ENCODE measurements around the gene ATF5. TPM values are rescaled to one million over a fixed set of nuclear protein-coding genes. Genes with fewer than 3 reads are reported as not detected.
A peak's percentile ranks its signal among the peaks of the same experiment; 100 is the strongest.

The ATF5 gene
- polyA plus RNA-seq, 3 donors = 5.8 to 22.1 (median 6.0) TPM

- Histone ChIP-seq H3K27me3 (ENCODE audit: control insufficient read depth in 2 of 2, insufficient read depth in 2 of 2, low read length in 2 of 2) (no peaks in the 10 kb centered on the region), H3K9me3 (replicated peaks in 1 of 2; ENCODE audit: control insufficient read depth in 1 of 2, insufficient read depth in 1 of 2, low read length in 2 of 2) (no peaks in the 10 kb centered on the region), H3K27ac (ENCODE audit: low read depth in 1 of 2, low read length in 2 of 2) (peak overlapping the region; percentile 88 to 95), H3K4me1 (ENCODE audit: control insufficient read depth in 1 of 2, insufficient read depth in 2 of 2, low read length in 2 of 2) (peaks cover 48 to 70% of the 10 kb centered on the region in 2 donors), H3K79me2 (ENCODE audit: insufficient read depth, low read length) (peaks cover 54% of the 10 kb centered on the region), H4K20me1 (ENCODE audit: insufficient read depth, low read length) (peaks cover 79% of the 10 kb centered on the region), H3K4me3 (replicated peaks in 1 of 3; ENCODE audit: low read depth in 2 of 3, low read length in 3 of 3) (peak overlapping the region in 1 of 3 experiments; percentile 91), H3K36me3 (replicated peaks in 1 of 2; ENCODE audit: control insufficient read depth in 1 of 2, insufficient read depth in 2 of 2, low read length in 2 of 2) (peaks cover 36 to 61% of the 10 kb centered on the region in 2 donors), H2AFZ (ENCODE audit: insufficient read depth, low read depth, low read length, poor library complexity, severe bottlenecking) (no peak overlapping the region), H3K9ac (ENCODE audit: insufficient read depth, low read length, poor library complexity, severe bottlenecking) (no peak overlapping the region), H3K4me2 (replicated peaks; ENCODE audit: extremely low read depth, low read length, poor library complexity, severe bottlenecking) (peak overlapping the region; percentile 89)
- Mint-ChIP-seq H3K4me3 (peak overlapping the region; percentile 90 to 97), H3K36me3 (peaks cover 49 to 59% of the 10 kb centered on the region in 2 donors), H3K4me1 (peaks cover 58% of the 10 kb centered on the region), H3K27me3 (ENCODE audit: low read depth in 3 of 3) (peaks cover 0 to 6% (median 0%) of the 10 kb centered on the region in 3 donors), H3K27ac (peak overlapping the region; percentile 93 to 100 (median 97)), H3K9me3 (peaks cover 0 to 4% (median 0%) of the 10 kb centered on the region in 7 donors)
- DNase-seq = peak in 1 of 3 donors; percentile 4
- 87% methylated on average over 10 of the region's 14 CpGs for WGBS (ENCODE audit: insufficient coverage)
- intact Hi-C loops (cut with micrococcal nuclease) = loop anchor here (1.0 to 5.0 kb wide), 3 partner anchors 30 to 51 kb away; partner anchors contain the start of genes AKT1S1 (in 1 of the 2) and TBC1D17 (in 1 of the 2)
- TF ChIP-seq CTCF (IDR thresholded peaks at IDR 0.05) = no peak
Observed at GRCh38 chr19:49927526-49928264, 1.3 kb upstream of the ATF5 start.

- DNase-seq = peak; percentile 88 to 96 (median 96)
- Mint-ChIP-seq H3K9me3 (peaks cover 0 to 4% (median 0%) of the 10 kb centered on the region in 7 donors), H3K4me1 (peaks cover 45% of the 10 kb centered on the region), H3K27me3 (ENCODE audit: low read depth in 3 of 3) (peaks cover 0 to 6% (median 5%) of the 10 kb centered on the region in 3 donors), H3K4me3 (peak overlapping the region; percentile 90 to 97), H3K27ac (peak overlapping the region; percentile 96 to 100 (median 97)), H3K36me3 (peaks cover 37 to 43% of the 10 kb centered on the region in 2 donors)
- Histone ChIP-seq H3K4me2 (replicated peaks; ENCODE audit: extremely low read depth, low read length, poor library complexity, severe bottlenecking) (peak overlapping the region; percentile 89), H3K79me2 (ENCODE audit: insufficient read depth, low read length) (peaks cover 32% of the 10 kb centered on the region), H3K27ac (ENCODE audit: low read depth in 1 of 2, low read length in 2 of 2) (peak overlapping the region; percentile 88 to 95), H3K9me3 (replicated peaks in 1 of 2; ENCODE audit: control insufficient read depth in 1 of 2, insufficient read depth in 1 of 2, low read length in 2 of 2) (no peaks in the 10 kb centered on the region), H2AFZ (ENCODE audit: insufficient read depth, low read depth, low read length, poor library complexity, severe bottlenecking) (peak overlapping the region; percentile 85), H4K20me1 (ENCODE audit: insufficient read depth, low read length) (peaks cover 67% of the 10 kb centered on the region), H3K27me3 (ENCODE audit: control insufficient read depth in 2 of 2, insufficient read depth in 2 of 2, low read length in 2 of 2) (no peaks in the 10 kb centered on the region), H3K9ac (ENCODE audit: insufficient read depth, low read length, poor library complexity, severe bottlenecking) (peak overlapping the region; percentile 84), H3K36me3 (replicated peaks in 1 of 2; ENCODE audit: control insufficient read depth in 1 of 2, insufficient read depth in 2 of 2, low read length in 2 of 2) (peaks cover 20 to 46% of the 10 kb centered on the region in 2 donors), H3K4me3 (replicated peaks in 1 of 3; ENCODE audit: low read depth in 2 of 3, low read length in 3 of 3) (peak overlapping the region; percentile 82 to 91 (median 83)), H3K4me1 (ENCODE audit: control insufficient read depth in 1 of 2, insufficient read depth in 2 of 2, low read length in 2 of 2) (peaks cover 33 to 49% of the 10 kb centered on the region in 2 donors)
- WGBS (ENCODE audit: insufficient coverage) = 6% methylated on average over 40 of the region's 43 CpGs
- intact Hi-C loops (cut with micrococcal nuclease) = loop anchor here (2.0 to 5.0 kb wide), 2 partner anchors 43 to 53 kb away; partner anchors contain the start of genes AKT1S1 (in 1 of the 2) and TBC1D17 (in 1 of the 2)
- TF ChIP-seq CTCF (IDR thresholded peaks at IDR 0.05) = no peak
Observed at GRCh38 chr19:49929611-49930482, 842 bp downstream of the ATF5 start.

Measured in CD14-positive monocyte (primary cell).